Measurements from ENCODE around the gene GKN2. TPM values are rescaled to one million over a fixed set of nuclear protein-coding genes. Genes with fewer than 3 reads are reported as not detected.
"Not testable (repeated sequence)": the region's sequence is repeated elsewhere in the genome, so short reads cannot be mapped to it uniquely, and the experiment has no call there.

GKN2 gene
- total RNA-seq, 1 experiment from 2014 or later = not detected

- no peaks in the 10 kb centered on the region for H3K4me1 ChIP-seq (replicated peaks; ENCODE audit: insufficient read depth)
- H3F3A ChIP-seq (ENCODE audit: insufficient read depth, low read depth) = no peaks in the 10 kb centered on the region
- H3K4me2 ChIP-seq = no peak overlapping the region
- H2AFZ ChIP-seq = no peak overlapping the region
- no peak for TF ChIP-seq CTCF (conservative IDR thresholded peaks at IDR 0.05)
- H3K79me2 ChIP-seq (ENCODE audit: low read depth) = no peaks in the 10 kb centered on the region
- H3K27ac ChIP-seq = no peak overlapping the region
- intact Hi-C loops (cut with micrococcal nuclease; ENCODE audit: unreplicated experiment) = no loop called here
- no peaks in the 10 kb centered on the region for H3K27me3 ChIP-seq (ENCODE audit: insufficient read depth, low read depth)
- DNase-seq = no peak
- H3K9me3 ChIP-seq (ENCODE audit: insufficient read depth, low read depth) = peaks cover 5% of the 10 kb centered on the region
- H3K36me3 ChIP-seq (ENCODE audit: low read depth) = no peaks in the 10 kb centered on the region
- no peak overlapping the region for H3K4me3 ChIP-seq
- no peaks in the 10 kb centered on the region for H3K9me2 ChIP-seq (ENCODE audit: insufficient read depth)
- H4K20me1 ChIP-seq (ENCODE audit: insufficient read depth) = no peaks in the 10 kb centered on the region
- CTCF ChIA-PET = no interaction called here
- BruUV-seq (replicated peaks) = no TSS peak
- POLR2A ChIA-PET (ENCODE audit: unreplicated experiment) = interaction anchor here (0.7 kb wide), 1 partner anchor 34 kb away, joined by 10 read pairs; no protein-coding TSS in a partner anchor
Observed at GRCh38 chr2:68901561-68901960, 51.1 kb downstream of the GKN2 start.

- POLR2A ChIA-PET (ENCODE audit: unreplicated experiment) = no interaction called here
- 0 out of 2 replicates have a peak, but pooled peaks have one; percentile 18 for TF ChIP-seq CTCF (conservative IDR thresholded peaks at IDR 0.05)
- TF ChIP-seq EZH2 (IDR thresholded peaks at IDR 0.05; ENCODE audit: low read depth) = no peak
- no peaks in the 10 kb centered on the region for H3F3A ChIP-seq (ENCODE audit: insufficient read depth, low read depth)
- H2AFZ ChIP-seq = no peak overlapping the region
- H3K4me1 ChIP-seq (replicated peaks; ENCODE audit: insufficient read depth) = no peaks in the 10 kb centered on the region
- H3K9me3 ChIP-seq (ENCODE audit: insufficient read depth, low read depth) = peaks cover 5% of the 10 kb centered on the region
- no peaks in the 10 kb centered on the region for H3K9me2 ChIP-seq (ENCODE audit: insufficient read depth)
- H3K36me3 ChIP-seq (ENCODE audit: low read depth) = no peaks in the 10 kb centered on the region
- intact Hi-C loops (cut with micrococcal nuclease; ENCODE audit: unreplicated experiment) = no loop called here
- no peak overlapping the region for H3K27ac ChIP-seq
- no peaks in the 10 kb centered on the region for H3K79me2 ChIP-seq (ENCODE audit: low read depth)
- H3K27me3 ChIP-seq (ENCODE audit: insufficient read depth, low read depth) = no peaks in the 10 kb centered on the region
- CTCF ChIA-PET = no interaction called here
- no peak overlapping the region for H3K4me3 ChIP-seq
- H3K4me2 ChIP-seq = no peak overlapping the region
- no peak for DNase-seq
- H4K20me1 ChIP-seq (ENCODE audit: insufficient read depth) = no peaks in the 10 kb centered on the region
- BruUV-seq (replicated peaks) = no TSS peak
Observed at GRCh38 chr2:68901199-68901514, 51.5 kb downstream of the GKN2 start.

- H3F3A ChIP-seq (ENCODE audit: insufficient read depth, low read depth) = no peaks in the 10 kb centered on the region
- no peaks in the 10 kb centered on the region for H4K20me1 ChIP-seq (ENCODE audit: insufficient read depth)
- no peaks in the 10 kb centered on the region for H3K9me2 ChIP-seq (ENCODE audit: insufficient read depth)
- no peak for TF ChIP-seq CTCF (conservative IDR thresholded peaks at IDR 0.05)
- no peak for TF ChIP-seq EZH2 (IDR thresholded peaks at IDR 0.05; ENCODE audit: low read depth)
- H3K4me1 ChIP-seq (replicated peaks; ENCODE audit: insufficient read depth) = no peaks in the 10 kb centered on the region
- intact Hi-C loops (cut with micrococcal nuclease; ENCODE audit: unreplicated experiment) = no loop called here
- H2AFZ ChIP-seq = no peak overlapping the region
- no peaks in the 10 kb centered on the region for H3K79me2 ChIP-seq (ENCODE audit: low read depth)
- BruUV-seq (replicated peaks) = no TSS peak
- no peaks in the 10 kb centered on the region for H3K36me3 ChIP-seq (ENCODE audit: low read depth)
- no peak for DNase-seq
- ChIA-PET CTCF (no interaction called here), POLR2A (ENCODE audit: unreplicated experiment) (no interaction called here)
- no peak overlapping the region for H3K27ac ChIP-seq
- no peak overlapping the region for H3K4me3 ChIP-seq
- H3K9me3 ChIP-seq (ENCODE audit: insufficient read depth, low read depth) = peaks cover 5% of the 10 kb centered on the region
- H3K27me3 ChIP-seq (ENCODE audit: insufficient read depth, low read depth) = no peaks in the 10 kb centered on the region
- H3K4me2 ChIP-seq = no peak overlapping the region
Observed at GRCh38 chr2:68900496-68901198, 52.0 kb downstream of the GKN2 start.

- H4K20me1 ChIP-seq (ENCODE audit: insufficient read depth); H3K9me2 ChIP-seq (ENCODE audit: insufficient read depth); H3K27ac ChIP-seq; H3K4me2 ChIP-seq; H3K27me3 ChIP-seq (ENCODE audit: insufficient read depth, low read depth); CTCF ChIA-PET; DNase-seq; H2AFZ ChIP-seq; H3K4me1 ChIP-seq (replicated peaks; ENCODE audit: insufficient read depth); H3K4me3 ChIP-seq; intact Hi-C loops (cut with micrococcal nuclease; ENCODE audit: unreplicated experiment); POLR2A ChIA-PET (ENCODE audit: unreplicated experiment); H3F3A ChIP-seq (ENCODE audit: insufficient read depth, low read depth); BruUV-seq (replicated peaks); H3K9me3 ChIP-seq (ENCODE audit: insufficient read depth, low read depth); H3K79me2 ChIP-seq (ENCODE audit: low read depth); H3K36me3 ChIP-seq (ENCODE audit: low read depth): not testable (repeated sequence)
Observed at GRCh38 chr2:68895981-68896380, 56.7 kb downstream of the GKN2 start.

Measured in PC-9 (cell line).